Tibial nerve (tissue), 3 donors: ENCODE results near the gene PHF11.

Source experiments
- CTCF ChIP-seq, 5 experiments: fragments of 200-600 bp in 3 of 5; fragments of 450-650 bp in 2 of 5; sonication (generic) in 3 of 5; IDR thresholded peaks; one replicate each; pipeline ENCODE4 v1.5.1; 2016 to 2019; ENCODE audit warnings: antibody characterized with exemption in 5 of 5, mild to moderate bottlenecking in 3 of 5, moderate library complexity in 2 of 5
- POLR2A ChIP-seq, 2 donors: fragments of 450-650 bp; IDR thresholded peaks; one replicate each; pipeline ENCODE4 v1.6.1; 2017; ENCODE audit warnings: antibody characterized with exemption in 2 of 2, mild to moderate bottlenecking in 2 of 2, moderate library complexity in 2 of 2

DNA sequence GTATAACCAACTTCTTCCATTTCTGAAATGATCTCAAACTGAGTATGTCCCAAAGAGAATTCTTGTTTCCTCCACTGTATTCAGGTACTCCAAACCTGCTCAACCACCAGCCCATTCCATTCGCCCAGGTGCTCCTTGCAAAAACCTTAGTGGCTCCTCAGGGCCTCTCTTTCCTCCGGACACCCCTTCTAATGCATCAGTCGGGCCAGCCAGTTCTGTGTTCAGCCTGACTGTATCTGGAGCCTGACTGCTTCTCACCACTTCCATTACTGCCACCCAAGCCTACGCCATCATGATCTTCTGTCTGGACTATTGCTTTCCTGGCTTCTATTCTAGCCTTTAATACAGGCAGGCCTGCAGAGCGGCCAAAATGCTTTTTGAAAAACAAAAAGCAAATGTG lies 1.5 kb downstream of the PHF11 start:
- TF ChIP-seq CTCF (IDR thresholded peaks at IDR 0.05) (no peak), POLR2A (IDR thresholded peaks at IDR 0.05) (no peak)
